A549 treated with AZD9567 at 1 μM for 4 hours (cell line): ENCODE measurements around the gene PPDPF. TPM values are rescaled to one million over a fixed set of nuclear protein-coding genes. Genes with fewer than 3 reads are reported as not detected.

Source experiments
- total RNA-seq: library from RNA; stranded (reverse); fragments of 200-300 nt; extraction: Qiagen RNA extraction; gene quantifications from 5 replicates; pipeline ENCODE4 v1.2.3, GENCODE V29; 2022; ENCODE audit not compliant: insufficient read depth

PPDPF gene, protein sequence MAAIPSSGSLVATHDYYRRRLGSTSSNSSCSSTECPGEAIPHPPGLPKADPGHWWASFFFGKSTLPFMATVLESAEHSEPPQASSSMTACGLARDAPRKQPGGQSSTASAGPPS
- 265 to 354 TPM (median 319 TPM) in 5 replicates for total RNA-seq

DNA sequence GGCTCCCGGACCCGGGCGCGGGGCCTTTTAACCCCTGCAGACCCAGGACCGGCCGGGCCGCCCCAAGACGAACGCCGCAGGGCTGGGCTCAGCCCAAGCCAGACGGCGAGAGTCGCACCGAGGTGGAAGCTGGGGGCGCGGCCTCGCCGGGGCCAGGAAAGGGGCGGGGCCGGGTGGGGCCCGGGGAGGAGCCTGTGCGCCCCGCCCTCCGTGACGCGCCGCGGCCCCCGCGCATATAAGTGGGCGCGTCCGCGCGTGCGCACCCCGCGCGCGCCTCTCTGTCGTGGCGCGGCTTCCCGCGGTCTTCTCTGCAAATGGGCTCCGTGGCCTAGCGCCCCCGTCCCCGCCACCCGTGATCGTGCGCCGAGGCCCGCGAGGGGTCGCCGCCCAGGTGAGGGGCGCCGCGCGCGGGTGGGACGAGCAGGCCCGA is at the start of gene PPDPF:
PPDPF (plus strand) TSS at position 262 of the 430 bp plus-strand sequence. CDS start 544 bp downstream, outside the sequence.

GRCh38 chr20:63471981-63472831 is 48.4 kb upstream of the PPDPF start, which contains the start of gene KCNQ2:
Gene KCNQ2, minus strand, starts transcription at chr20:63472655. Its CDS starts 192 bp downstream, at chr20:63472463.

GRCh38 chr20:63498960-63499337 is 21.6 kb upstream of the PPDPF start, which contains the start of gene EEF1A2:
Gene EEF1A2, minus strand, starts transcription at chr20:63499083. Its CDS starts 1,320 bp downstream, at chr20:63497763.

DNA sequence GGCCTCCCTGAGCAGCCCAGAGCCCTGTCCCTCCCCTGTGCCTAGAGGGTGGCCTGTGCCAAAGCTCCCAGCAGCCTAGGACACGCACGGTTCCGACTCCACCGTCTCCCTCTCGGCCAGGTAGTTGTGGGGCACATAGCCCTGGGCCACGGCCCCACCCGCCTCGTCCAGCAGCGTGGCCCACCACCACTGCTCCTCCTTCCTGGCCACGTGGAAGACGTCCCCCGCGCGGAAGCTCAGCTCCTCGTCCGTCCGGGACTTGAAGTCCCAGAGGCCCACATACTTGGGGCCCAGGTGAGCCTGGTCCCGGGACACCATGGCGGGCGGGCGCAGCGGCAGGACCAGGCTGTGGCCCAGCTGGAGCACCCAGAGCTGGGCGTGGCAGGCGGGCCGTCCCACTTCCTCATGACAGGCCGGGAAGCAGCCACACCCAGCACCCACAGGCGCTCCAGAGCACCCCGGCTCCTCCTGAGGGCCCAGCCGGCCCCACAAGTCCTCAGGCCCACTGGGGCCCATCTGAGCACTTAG is 16.5 kb downstream of the PPDPF start, which contains the start of gene PTK6:
PTK6 (minus strand) TSS at position 380 of the 528 bp plus-strand sequence; CDS start at position 318, 62 bp downstream.

DNA sequence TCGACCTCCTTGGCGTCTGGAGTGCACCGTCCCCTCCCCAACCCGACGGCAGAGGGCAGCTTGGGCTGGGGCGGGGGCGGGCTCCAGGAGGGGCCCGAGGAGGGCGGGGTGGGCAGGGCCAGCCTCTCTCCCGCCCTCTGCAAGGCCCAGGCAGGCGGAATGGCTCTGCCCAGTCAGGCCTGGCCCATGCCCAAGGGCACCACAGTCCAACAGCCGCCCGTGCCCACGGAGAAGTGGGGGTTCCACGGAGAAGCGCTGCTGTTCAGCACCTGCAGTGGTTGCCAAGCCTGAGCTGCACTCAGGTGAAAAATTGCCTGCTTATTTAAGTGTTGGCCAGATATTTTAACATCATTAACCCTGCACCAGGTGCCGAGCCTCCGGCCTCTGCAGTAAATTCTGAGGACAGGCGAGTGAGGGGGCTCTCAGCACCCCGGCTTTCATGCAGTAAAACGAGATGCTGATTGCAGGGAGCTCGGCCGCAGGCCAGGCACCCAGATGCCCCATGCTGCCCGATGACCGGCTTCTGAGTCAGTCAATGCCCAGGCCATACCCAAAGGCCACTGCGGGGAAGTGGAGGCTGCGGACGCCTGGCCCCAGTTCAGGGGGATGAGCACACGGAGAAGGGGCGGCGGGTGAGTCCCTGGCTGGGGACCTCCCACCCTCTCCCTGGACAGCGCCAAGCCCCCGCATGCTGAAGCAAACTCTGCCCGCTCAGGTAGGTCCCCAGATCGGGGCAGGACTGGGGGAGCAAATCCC is 27.3 kb downstream of the PPDPF start, which contains the start of gene SRMS:
SRMS (minus strand) TSS at position 25 of the 756 bp plus-strand sequence. CDS start 286 bp downstream, outside the sequence.

DNA sequence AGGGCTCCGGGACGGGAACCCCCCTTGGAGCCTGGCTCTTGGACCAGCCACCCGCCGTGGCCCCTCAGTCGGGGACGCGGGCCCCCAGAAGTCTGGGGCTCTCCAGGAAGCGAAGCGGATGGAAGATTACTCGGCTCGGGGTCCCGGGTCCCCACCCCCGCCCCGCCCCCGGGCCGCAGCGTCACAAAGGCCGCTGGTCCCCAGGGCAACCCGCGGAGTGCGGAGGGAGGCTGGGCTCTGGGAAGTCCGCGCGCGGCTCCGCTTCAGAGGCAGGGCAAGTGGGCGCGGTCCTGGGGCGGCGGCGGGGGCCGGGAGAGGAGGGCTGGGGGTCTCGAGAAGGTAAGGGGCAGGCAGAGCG is 33.3 kb downstream of the PPDPF start, which contains the start of gene FNDC11:
FNDC11 (plus strand) TSS at position 227 of the 358 bp plus-strand sequence. CDS start 1,505 bp downstream, outside the sequence.

Other genes with a start within 250 kb of the PPDPF start
- gene ARFGAP1, start 248.0 kb upstream of the PPDPF start, total RNA-seq, result 64.0 to 81.6 TPM (median 75.4 TPM) in 5 replicates
- gene COL20A1, start 227.6 kb upstream of the PPDPF start, total RNA-seq, result 0.79 to 1.2 TPM (median 0.96 TPM) in 4 of 5 replicates, not detected in the other
- gene CHRNA4, start 159.4 kb upstream of the PPDPF start, total RNA-seq, result 0.22 to 0.33 TPM (median 0.26 TPM) in 4 of 5 replicates, not detected in the other
- gene KCNQ2, start 48.1 kb upstream of the PPDPF start, total RNA-seq, result 0.46 to 0.77 TPM (median 0.50 TPM) in 4 of 5 replicates, not detected in the other
- gene EEF1A2, start 21.7 kb upstream of the PPDPF start, total RNA-seq, result 120 to 184 TPM (median 152 TPM) in 5 replicates
- gene PTK6, start 16.6 kb downstream of the PPDPF start, total RNA-seq, result 2.7 to 4.8 TPM (median 3.2 TPM) in 5 replicates
- 0.10 to 0.15 TPM (median 0.10 TPM) in 4 of 5 replicates, not detected in the other for gene SRMS, start 27.0 kb downstream of the PPDPF start, total RNA-seq
- 0.09 to 0.27 TPM (median 0.26 TPM) in 4 of 5 replicates, not detected in the other for gene FNDC11, start 33.4 kb downstream of the PPDPF start, total RNA-seq
- 16.7 to 27.1 TPM (median 23.0 TPM) in 5 replicates for gene HELZ2, start 53.5 kb downstream of the PPDPF start, total RNA-seq
- gene GMEB2, start 106.3 kb downstream of the PPDPF start, total RNA-seq, result 9.9 to 10.4 TPM (median 10.2 TPM) in 5 replicates
- 7.1 to 11.6 TPM (median 9.6 TPM) in 5 replicates for gene STMN3, start 132.7 kb downstream of the PPDPF start, total RNA-seq
- 5.3 to 10.2 TPM (median 8.0 TPM) in 5 replicates for gene RTEL1, start 137.5 kb downstream of the PPDPF start, total RNA-seq
- gene TNFRSF6B, start 175.9 kb downstream of the PPDPF start, total RNA-seq, result 0.94 to 1.3 TPM (median 0.98 TPM) in 4 of 5 replicates, not detected in the other
- 19.5 to 40.9 TPM (median 38.8 TPM) in 5 replicates for gene ARFRP1, start 187.2 kb downstream of the PPDPF start, total RNA-seq
- 26.8 to 30.4 TPM (median 28.6 TPM) in 5 replicates for gene ZGPAT, start 187.3 kb downstream of the PPDPF start, total RNA-seq
- 1.8 to 11.6 TPM (median 10.8 TPM) in 5 replicates for gene LIME1, start 215.9 kb downstream of the PPDPF start, total RNA-seq
- 60.1 to 101 TPM (median 93.3 TPM) in 5 replicates for gene SLC2A4RG, start 219.0 kb downstream of the PPDPF start, total RNA-seq